Hepatocyte (in vitro differentiated cells): ENCODE data around the gene VWA8. TPM values are rescaled to one million over a fixed set of nuclear protein-coding genes. Genes with fewer than 3 reads are reported as not detected.
"Not testable (repeated sequence)": the region's sequence is repeated elsewhere in the genome, so short reads cannot be mapped to it uniquely, and the experiment has no call there.

Experiments
- DNase-seq: peaks from one replicate; pipeline ENCODE4 v3.0.0-alpha.2; 2016; ENCODE audit warnings: low spot score
- H2AFZ ChIP-seq: fragments of 200-600 bp; sonication (generic); 2 replicates; pipeline ENCODE4 v1.6.0; 2016; ENCODE audit warnings: antibody characterized with exemption, mild to moderate bottlenecking
- H3K27ac ChIP-seq: fragments of 200-600 bp; sonication (generic); 2 replicates; pipeline ENCODE4 v1.5.1; 2016; ENCODE audit warnings: mild to moderate bottlenecking
- H3K27me3 ChIP-seq: fragments of 200-600 bp; sonication (generic); 2 replicates; pipeline ENCODE4 v1.6.1; 2016
- H3K36me3 ChIP-seq: fragments of 200-600 bp; sonication (generic); replicated peaks from 2 replicates; pipeline ENCODE4 v1.5.1; 2016; ENCODE audit warnings: low read depth; ENCODE audit not compliant: insufficient read depth
- H3K4me1 ChIP-seq: fragments of 200-600 bp; sonication (generic); 2 replicates; pipeline ENCODE4 v1.5.1; 2016; ENCODE audit warnings: mild to moderate bottlenecking, moderate library complexity; ENCODE audit not compliant: insufficient read depth
- H3K4me2 ChIP-seq: fragments of 200-600 bp; sonication (generic); 2 replicates; pipeline ENCODE4 v1.6.0; 2016
- H3K4me3 ChIP-seq: fragments of 200-600 bp; sonication (generic); 2 replicates; pipeline ENCODE4 v1.5.1; 2016; ENCODE audit warnings: mild to moderate bottlenecking
- H3K79me2 ChIP-seq: fragments of 200-600 bp; sonication (generic); 2 replicates; pipeline ENCODE4 v1.6.0; 2017; ENCODE audit warnings: mild to moderate bottlenecking
- H3K9me2 ChIP-seq: fragments of 200-600 bp; sonication (generic); replicated peaks from 2 replicates; pipeline ENCODE4 v1.6.0; 2017; ENCODE audit warnings: mild to moderate bottlenecking; ENCODE audit not compliant: insufficient read depth
- H3K9me3 ChIP-seq: fragments of 200-600 bp; sonication (generic); 2 replicates; pipeline ENCODE4 v1.5.1; 2016; ENCODE audit warnings: low read depth, mild to moderate bottlenecking
- H4K20me1 ChIP-seq: fragments of 200-600 bp; sonication (generic); 2 replicates; pipeline ENCODE4 v1.6.0; 2016; ENCODE audit warnings: mild to moderate bottlenecking; ENCODE audit not compliant: insufficient read depth, poor library complexity, severe bottlenecking
- CTCF ChIP-seq: fragments of 200-600 bp; sonication (generic); IDR thresholded peaks from 2 replicates; pipeline ENCODE4 v1.5.1; 2016; ENCODE audit warnings: antibody characterized with exemption, mild to moderate bottlenecking; ENCODE audit not compliant: poor library complexity
- EZH2 ChIP-seq: fragments of 200-600 bp; sonication (generic); IDR thresholded peaks from 2 replicates; pipeline ENCODE4 v1.6.1; 2016; ENCODE audit warnings: antibody characterized with exemption, mild to moderate bottlenecking, borderline replicate concordance
- EZH2phosphoT487 ChIP-seq: fragments of 200-600 bp; sonication (generic); IDR thresholded peaks from one replicate; pipeline ENCODE4 v1.6.1; 2018; ENCODE audit warnings: antibody characterized with exemption, mild to moderate bottlenecking, low read depth, moderate library complexity; ENCODE audit not compliant: unreplicated experiment, severe bottlenecking
- WGBS: methylation state at CpG from one replicate; pipeline ENCODE4 v1.1.6; 2016; ENCODE audit warnings: low lambda C conversion rate; ENCODE audit errors: missing lambda C conversion rate; 5-methylcytosine and 5-hydroxymethylcytosine counted together
- polyA plus RNA-seq: library from polyadenylated mRNA; unstranded; fragments of >200 nt; fragmentation: Nextera tagmentation; extraction: Ambion mirVana; gene quantifications from 2 replicates; pipeline ENCODE4 v1.2.1, GENCODE V29; 2016
- total RNA-seq: library from RNA; depleted of rRNA; stranded (reverse); fragments of >200 nt; gene quantifications from 2 replicates; pipeline ENCODE4 v1.2.3, GENCODE V29; 2014

Gene VWA8
- total and polyA plus RNA-seq, 2 experiments from 2014 or later: 4.9 to 19.5 TPM

GRCh38 chr13:41952749-41953148 lies 8.2 kb downstream of the VWA8 start:
- no peak overlapping the region for H2AFZ ChIP-seq
- H3K27me3 ChIP-seq: no peaks in the 10 kb centered on the region
- H3K27ac ChIP-seq: no peak overlapping the region
- H4K20me1 ChIP-seq: no peaks in the 10 kb centered on the region
- peaks cover 78% of the 10 kb centered on the region for H3K79me2 ChIP-seq
- no peak overlapping the region for H3K4me2 ChIP-seq
- WGBS: 94% methylated on average over 3 of the region's 3 CpGs
- no peak for TF ChIP-seq EZH2
- TF ChIP-seq CTCF: no peak
- no peak overlapping the region for H3K4me3 ChIP-seq
- no peaks in the 10 kb centered on the region for H3K4me1 ChIP-seq
- no peak for DNase-seq
- no peaks in the 10 kb centered on the region for H3K36me3 ChIP-seq
- no peaks in the 10 kb centered on the region for H3K9me3 ChIP-seq
- H3K9me2 ChIP-seq: no peaks in the 10 kb centered on the region

- H3K4me2 ChIP-seq, H3K27ac ChIP-seq, H2AFZ ChIP-seq, H3K36me3 ChIP-seq, H4K20me1 ChIP-seq, DNase-seq, H3K27me3 ChIP-seq, H3K4me1 ChIP-seq, H3K9me3 ChIP-seq, H3K4me3 ChIP-seq, H3K9me2 ChIP-seq: not testable (repeated sequence)
- H3K79me2 ChIP-seq: peaks cover 57% of the 10 kb centered on the region
- WGBS: 100% methylated on average over 1 of the region's 1 CpG
Measured at GRCh38 chr13:41949104-41949503, 11.8 kb downstream of the VWA8 start.

GRCh38 chr13:41945926-41946325 lies 15.0 kb downstream of the VWA8 start:
- Histone ChIP-seq H3K4me3 (no peak overlapping the region), H3K27me3 (no peaks in the 10 kb centered on the region), H3K79me2 (peaks cover 42% of the 10 kb centered on the region), H3K27ac (no peak overlapping the region), H3K4me1 (no peaks in the 10 kb centered on the region), H2AFZ (no peak overlapping the region), H3K36me3 (no peaks in the 10 kb centered on the region), H3K9me2 (no peaks in the 10 kb centered on the region), H4K20me1 (no peaks in the 10 kb centered on the region), H3K9me3 (peaks cover 3% of the 10 kb centered on the region), H3K4me2 (no peak overlapping the region)
- TF ChIP-seq EZH2phosphoT487 (no peak), CTCF (no peak), EZH2 (no peak)
- no peak for DNase-seq

- Histone ChIP-seq H3K9me2 (no peaks in the 10 kb centered on the region), H3K79me2 (peaks cover 42% of the 10 kb centered on the region), H3K27ac (no peak overlapping the region), H3K27me3 (no peaks in the 10 kb centered on the region), H2AFZ (no peak overlapping the region), H3K4me1 (no peaks in the 10 kb centered on the region), H3K36me3 (no peaks in the 10 kb centered on the region), H3K9me3 (peaks cover 3% of the 10 kb centered on the region), H3K4me2 (no peak overlapping the region), H4K20me1 (no peaks in the 10 kb centered on the region), H3K4me3 (no peak overlapping the region)
- TF ChIP-seq EZH2 (no peak), EZH2phosphoT487 (no peak), CTCF (no peak)
- DNase-seq: no peak
- WGBS: 51% methylated on average over 3 of the region's 3 CpGs
Measured at GRCh38 chr13:41944635-41945397, 16.1 kb downstream of the VWA8 start.
